22Rv1 (cell line): Measurements from ENCODE around the gene ZBTB7C.

Experiments used
- CTCF ChIP-seq: fragments of 450-650 bp; IDR thresholded peaks from 2 replicates; pipeline ENCODE4 v1.5.1; 2017; ENCODE audit warnings: mild to moderate bottlenecking
- ZFX ChIP-seq: fragments of 450-650 bp; IDR thresholded peaks from 2 replicates; pipeline ENCODE4 v1.6.1; 2017; ENCODE audit warnings: antibody characterized with exemption, borderline replicate concordance

GRCh38 chr18:48342581-48342980 lies 66.6 kb downstream of the ZBTB7C start:
- TF ChIP-seq CTCF (no peak), ZFX (no peak)
